HL-60/S4 treated with retinoic acid at 250 ng/mL for 4 days and 3 days (cell line): ENCODE results near the gene ARHGAP6.

Source experiments
- in situ Hi-C: fragments of 300-500 bp; cut with MboI; formaldehyde crosslinking; loops from 2 replicates; pipeline ENCODE4 v1.7.0; 2022; ENCODE audit warnings: low sequenced_read_pairs

The ARHGAP6 gene

DNA sequence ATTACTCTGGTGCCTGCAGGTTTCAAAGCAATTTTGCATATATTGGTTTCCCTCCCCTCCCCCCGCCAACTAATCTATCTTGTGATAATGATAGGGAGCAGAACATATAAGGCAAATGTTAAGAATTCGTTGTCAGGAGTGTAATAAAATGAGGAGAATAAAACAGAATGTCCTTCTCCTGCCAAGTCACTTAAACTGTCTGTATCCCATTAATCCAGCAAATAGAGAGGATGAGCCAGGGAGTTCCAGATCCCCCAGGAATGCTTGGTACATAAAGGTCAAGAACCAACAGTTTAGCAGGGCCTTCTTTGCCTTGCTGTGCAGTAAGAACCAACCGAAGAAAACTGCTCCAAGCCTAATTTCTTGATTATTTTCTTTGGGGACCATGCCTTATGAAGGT lies 231.1 kb downstream of the ARHGAP6 start:
- in situ Hi-C loops = no loop called here

DNA sequence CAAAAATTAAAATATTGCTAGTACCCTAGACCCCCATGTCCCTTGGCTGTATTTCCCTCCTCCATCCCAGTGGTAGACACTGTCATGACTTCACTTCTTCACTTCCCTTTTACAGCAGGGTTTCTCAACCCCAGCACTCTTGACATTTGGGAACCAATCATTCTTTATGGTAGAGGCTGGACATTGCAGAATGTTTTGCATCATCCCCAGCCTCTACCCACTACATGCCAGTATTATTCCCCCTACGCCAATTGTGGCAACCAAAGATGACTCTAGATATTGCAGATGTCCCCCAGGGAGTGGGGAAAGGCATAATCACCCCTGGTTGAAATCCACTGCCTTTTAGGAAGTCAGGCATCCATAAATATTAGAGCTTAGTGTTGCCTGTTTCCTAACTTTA lies 233.9 kb downstream of the ARHGAP6 start:
- in situ Hi-C loops = no loop called here

DNA sequence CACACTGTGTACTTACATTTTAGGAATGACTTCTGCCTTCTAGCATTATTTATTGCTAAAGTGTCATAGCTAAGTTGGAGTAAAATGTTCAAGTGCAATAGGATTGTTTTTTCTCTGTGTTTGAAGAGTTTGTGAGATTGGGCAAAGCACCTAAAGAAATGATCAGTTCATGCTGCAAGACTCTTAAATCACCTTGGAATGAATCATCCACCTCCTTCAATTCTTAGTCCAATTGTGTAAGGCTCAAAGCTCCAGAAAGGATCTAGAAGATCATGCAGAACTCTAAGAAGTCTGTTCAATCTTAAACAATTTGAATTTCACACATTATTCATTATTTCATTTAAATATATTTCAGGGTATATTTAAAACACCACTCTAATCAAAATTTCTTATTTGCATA lies 235.4 kb downstream of the ARHGAP6 start:
- in situ Hi-C loops = no loop called here

DNA sequence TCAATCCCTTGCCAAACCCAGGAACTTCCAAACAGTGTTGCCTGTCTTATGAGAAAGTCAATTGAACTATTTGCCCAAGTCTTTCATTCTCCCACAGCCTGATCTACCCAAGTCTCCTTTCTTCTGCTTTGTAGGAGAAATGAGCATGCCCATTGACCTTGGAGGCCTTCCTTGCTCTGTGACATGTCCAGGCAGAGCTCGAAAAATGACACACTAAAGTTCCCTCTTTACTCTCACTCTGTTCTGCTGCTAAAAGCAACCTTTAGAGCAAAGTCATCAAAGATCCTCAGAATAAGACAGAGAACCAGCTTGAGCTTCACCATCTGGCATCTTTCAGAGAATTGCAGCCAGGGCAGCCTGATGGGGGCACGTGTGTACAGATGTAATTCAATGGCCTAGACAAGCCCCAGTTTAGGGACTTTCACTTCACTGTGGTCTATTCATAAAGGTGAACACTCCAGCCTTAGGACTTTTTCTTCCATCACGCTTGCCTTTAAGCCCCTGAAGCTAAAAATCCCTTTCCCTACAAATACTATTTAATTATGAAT lies 236.1 kb downstream of the ARHGAP6 start:
- in situ Hi-C loops = no loop called here

DNA sequence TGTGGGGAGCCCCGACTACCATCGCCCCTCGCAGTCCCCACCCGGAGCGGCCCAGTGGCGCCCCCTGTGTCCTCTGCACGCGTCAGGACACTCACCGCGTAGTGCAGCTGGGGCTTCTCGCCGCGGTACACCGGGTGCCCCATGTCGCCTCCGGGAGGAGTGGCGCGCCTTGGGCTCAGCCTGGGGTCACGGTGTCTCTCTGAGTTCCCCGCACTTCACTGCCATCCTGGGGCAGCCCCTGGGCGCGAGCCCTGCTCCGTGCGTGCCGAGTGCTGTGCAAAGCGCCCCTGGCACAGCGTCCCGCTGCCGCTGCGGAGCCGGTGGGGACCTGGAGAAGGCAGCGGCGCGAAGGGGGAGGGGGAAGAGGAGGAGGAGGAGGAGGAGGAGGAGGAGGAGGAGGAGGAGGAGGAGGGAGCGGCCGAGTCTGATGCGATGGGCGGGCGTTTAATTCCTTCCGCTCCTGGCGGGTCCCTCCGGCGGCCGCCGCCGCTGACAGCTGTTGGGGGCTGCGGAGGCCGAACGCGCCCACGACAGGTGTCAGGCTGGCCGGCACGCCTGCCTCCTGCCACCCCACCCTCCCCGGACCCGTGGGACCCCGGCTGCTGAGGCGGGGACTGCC lies 238.2 kb downstream of the ARHGAP6 start:
- in situ Hi-C loops = no loop called here

DNA sequence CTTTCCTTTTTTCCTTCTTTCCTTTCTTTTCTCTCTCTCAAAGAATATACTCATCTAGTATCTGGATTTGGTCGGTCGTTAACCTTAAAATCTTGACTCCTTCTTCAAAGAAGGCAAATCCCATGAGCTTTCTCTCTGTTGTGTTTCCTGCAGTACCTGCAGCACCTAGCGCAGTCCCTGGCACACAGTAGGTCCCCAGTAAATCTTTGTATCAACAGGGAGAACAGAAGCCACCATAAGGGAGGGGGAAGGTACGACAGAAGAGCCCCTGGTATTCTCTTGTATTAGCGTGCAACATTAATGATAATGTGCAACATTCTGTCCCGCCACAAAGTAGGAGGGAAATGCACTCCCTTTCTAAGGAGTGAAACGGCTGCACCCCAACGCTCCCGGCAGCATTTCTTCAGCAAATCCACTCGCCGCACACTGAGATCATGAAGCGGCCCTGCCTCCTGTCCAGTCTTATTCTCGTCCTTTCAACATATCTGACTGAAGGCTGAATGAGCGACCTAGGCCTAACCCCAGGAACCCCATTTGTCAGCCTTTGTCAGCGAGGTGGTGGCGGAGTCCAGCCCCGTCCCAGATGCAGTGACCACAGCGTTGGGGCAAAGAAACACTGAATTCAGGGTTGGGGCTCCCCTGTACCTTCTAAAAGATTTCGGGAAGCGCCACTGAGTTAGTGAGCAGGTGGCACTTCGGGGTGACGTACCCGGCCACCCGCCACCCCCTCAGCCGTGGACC lies 238.8 kb downstream of the ARHGAP6 start:
- in situ Hi-C loops = no loop called here

DNA sequence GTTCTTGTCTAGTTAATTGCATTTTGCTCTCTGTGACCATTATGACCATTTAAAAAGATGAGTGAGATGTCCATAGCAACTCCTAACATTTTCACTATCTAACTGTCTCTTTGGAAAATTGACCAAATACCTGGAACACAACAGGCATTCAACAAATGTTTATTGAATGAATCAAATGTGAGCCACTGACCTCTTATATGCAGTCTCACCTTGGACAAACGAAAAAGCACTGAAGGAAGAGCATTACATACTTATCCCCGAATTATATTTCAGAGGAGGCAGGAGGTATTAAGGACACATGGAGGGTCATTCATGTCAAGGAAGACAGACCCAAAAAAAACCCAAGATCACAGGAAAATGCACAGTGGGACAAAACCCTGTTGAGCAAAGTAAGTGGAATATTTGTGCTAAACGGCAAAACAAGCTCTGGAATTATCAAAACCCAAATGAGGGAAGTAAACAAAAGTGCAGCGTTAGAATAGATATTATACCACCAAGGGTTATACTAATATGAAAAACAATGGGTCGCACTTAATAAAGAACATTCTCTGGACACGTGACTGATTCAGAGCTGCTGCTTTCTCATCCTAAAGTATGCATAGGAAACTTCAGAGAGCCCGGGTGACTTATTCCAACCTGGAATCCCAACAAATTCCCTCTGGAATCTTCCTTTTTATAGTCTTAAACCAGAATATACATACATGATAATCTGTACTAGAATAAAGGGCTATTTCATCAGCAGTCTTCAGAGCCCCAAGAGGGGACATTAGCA lies 240.6 kb downstream of the ARHGAP6 start:
- in situ Hi-C loops = no loop called here

DNA sequence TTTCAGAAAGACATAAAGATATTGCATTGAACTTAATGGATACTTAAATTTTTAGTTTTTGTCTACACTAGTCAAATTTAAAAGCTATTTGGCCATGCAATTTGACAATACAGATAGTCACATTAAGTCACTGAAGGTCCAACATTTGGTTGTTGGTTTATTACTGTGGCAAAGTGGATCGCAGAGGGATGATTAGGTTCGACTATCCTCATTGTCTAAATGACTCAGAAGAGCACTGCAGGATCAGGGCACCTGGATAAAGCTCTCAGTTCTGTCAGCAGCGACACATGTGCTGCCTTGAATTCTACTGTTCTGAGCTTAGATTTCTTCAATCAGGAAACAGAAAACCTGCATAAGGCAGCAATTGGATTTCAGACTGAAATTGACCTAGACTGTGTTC lies 241.8 kb downstream of the ARHGAP6 start:
- in situ Hi-C loops = no loop called here

DNA sequence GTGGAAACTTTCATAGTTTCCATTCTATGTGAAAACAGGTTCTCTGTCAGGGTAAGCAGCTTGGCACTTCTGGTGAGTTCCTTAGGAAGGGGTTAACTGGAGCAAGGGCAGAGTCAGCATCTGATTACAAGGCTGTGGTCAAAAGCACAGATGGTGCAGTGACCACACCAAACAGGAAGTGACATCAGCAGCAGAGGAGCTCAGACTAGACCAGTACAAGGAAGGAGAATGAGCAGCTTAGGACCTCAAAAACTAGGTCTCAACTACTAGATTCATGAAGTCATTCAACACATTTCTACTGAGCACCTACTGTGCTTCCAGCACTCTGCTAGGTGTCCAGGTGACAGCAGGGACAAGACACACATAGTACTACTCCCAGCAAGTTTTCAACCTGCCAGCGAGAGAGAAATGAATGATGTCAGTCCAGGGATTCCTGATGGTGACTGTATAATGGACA lies 242.3 kb downstream of the ARHGAP6 start:
- in situ Hi-C loops = no loop called here

DNA sequence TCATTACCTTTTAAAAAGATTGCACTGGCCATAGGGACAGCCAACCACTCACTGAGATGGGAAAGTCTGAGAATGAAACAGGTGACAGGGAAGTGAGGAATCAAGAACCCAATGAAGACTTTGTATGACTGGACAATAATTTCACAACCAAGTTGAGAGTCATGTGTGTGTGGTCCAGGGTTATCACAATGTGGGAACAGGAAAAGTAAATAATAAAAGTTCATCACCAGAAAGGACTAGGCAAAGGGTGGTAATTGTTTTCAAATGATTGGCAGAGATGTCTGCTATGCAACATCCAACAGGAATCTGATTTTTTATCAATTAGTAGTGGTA lies 243.2 kb downstream of the ARHGAP6 start:
- in situ Hi-C loops = no loop called here

DNA sequence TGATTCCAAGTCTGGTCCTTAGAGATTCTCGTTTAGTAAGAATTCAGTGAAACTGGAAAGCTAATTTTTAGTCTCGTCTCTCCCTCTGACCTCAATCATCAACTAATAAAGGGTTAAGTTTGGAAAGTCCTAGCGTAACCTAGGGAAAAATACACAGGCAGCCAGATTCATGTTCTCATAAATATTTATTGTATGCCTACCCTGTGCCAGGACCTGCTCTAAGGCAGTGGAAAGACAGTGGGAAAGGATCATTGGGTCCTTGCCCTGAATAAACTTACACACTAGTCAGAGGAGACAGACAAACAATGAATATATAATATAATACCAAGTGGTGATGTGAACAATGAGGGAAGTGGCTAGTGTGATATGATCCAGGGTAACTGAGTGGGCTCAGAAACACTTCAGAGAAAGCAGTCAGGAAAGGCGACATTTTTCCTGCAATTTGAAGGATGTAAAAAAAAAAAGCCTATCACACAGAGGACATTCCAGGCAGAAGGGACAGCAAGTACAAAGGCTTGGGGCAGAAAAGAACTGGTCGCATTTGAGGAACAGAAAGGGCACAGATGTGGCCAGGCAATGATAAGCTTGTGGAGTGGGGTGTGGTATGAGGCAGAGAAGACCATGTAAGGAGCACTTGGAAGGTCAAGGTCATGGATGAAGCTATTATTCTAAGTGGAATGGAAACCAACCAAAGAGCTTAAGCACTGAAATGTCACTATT lies 243.8 kb downstream of the ARHGAP6 start:
- in situ Hi-C loops = no loop called here

DNA sequence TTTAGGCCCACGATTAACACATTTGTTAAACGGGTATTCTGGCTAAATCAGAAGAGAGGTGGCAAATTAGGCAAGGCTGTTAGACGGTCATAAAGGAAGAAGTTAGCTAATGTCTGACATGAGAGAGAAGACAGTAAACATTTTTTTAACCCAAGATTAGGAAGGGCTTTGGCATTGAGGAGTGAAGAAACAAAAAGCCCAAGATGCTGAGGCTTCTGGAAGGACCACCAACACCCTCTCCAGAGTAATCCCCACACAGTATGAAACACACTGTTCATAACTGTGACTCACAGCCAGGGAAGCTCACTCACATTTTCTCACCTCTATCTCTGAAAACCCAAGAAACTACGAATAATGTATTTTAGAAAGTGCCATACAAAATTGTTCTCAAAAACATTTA lies 244.9 kb downstream of the ARHGAP6 start:
- in situ Hi-C loops = no loop called here

DNA sequence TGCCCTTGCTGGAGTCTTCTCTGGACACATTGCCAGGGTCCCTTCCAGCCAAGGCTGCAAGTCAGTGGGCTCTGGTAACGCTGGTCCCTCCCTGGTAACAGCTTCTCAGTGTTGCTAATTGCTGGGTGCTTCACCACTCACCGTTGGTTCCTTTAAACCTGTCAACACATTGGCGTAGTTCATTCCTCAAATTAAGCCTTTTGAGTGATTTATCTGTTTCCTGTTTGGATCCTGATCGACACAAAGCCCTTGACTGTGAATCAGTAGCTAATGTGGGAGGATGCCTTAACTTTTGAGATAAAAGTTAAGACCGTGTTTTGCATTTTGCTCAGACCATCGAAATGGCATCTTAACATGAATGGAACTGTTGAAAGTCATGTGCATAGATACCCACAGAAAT lies 246.6 kb downstream of the ARHGAP6 start:
- in situ Hi-C loops = no loop called here

DNA sequence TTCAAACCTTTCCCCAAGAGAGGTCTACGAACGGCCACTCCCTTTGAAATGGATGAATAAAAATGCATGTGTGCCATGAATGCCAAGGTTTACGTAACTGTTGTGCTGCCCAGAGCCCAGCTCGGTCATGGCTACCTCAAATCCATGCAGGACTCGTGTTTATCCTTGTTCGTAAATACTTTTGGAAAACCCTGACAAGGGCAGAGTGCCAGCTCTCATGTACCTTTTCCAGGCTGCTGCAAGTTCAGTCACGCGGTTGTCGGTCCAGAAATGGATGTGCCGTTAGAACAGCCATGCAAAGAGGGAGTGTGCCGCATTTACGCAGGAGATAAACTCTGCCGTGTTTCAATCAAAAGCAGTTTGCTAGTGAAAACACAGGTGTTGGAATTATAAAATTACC lies 249.1 kb downstream of the ARHGAP6 start:
- in situ Hi-C loops = no loop called here

DNA sequence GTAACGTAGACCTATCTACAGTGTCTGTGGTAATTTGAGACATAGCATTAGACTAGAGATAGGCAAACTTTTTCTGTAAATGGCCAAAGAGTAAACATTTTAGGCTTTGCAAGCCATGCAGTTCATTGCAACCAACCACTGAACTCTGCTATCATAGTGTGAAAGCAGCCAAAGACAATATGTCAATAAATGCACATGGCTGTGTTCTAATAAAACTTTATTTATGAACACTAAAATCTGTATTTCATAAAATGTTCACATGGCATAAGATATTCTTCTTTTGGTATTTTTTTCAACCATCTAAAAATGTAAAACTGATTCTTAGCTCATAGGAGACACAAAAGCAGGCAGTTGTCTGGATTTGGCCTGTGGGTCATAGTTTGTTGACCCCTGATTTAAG lies 251.6 kb downstream of the ARHGAP6 start:
- in situ Hi-C loops = no loop called here

DNA sequence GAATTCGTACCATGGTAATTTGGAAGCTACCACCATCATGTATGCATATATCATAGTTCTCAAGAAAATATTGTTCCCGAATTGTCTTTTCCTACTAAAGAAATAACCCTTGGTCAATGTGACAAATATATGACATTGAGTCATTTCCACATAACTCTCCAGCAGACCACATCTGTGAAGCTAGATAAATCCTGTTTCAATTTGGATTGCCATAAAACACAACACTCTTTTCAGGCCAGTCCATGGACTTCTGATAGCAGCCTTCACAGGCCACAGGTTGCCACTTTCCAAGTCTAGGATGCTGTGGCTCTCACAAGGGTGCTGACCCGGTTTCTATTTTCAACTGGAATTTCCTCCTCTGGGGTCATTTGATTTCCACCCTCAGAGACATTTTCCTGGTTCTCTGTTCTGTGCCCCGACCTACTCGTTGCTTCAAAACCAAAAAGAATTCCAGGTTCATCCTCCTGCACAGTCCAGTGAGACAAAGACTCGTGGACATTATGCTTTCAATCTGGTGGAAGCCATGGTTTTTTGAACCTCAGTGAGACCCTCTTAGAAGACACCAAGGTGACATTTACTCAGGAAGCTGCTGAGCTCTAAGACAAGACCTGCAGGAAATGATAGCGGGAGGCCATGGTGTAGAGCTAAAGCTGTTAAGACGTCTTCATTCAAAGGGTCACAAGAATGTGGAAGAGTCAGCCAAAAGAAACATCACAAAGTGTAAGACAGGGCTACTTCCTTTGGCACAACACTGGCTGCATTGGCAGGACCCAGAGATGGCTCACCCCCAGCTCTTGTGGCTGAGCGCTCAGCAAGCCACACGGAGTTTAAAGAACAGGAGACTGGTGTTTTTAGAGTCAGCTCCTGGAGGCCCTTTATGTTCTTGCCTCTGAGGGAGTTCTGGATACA lies 252.8 kb downstream of the ARHGAP6 start:
- in situ Hi-C loops = no loop called here

DNA sequence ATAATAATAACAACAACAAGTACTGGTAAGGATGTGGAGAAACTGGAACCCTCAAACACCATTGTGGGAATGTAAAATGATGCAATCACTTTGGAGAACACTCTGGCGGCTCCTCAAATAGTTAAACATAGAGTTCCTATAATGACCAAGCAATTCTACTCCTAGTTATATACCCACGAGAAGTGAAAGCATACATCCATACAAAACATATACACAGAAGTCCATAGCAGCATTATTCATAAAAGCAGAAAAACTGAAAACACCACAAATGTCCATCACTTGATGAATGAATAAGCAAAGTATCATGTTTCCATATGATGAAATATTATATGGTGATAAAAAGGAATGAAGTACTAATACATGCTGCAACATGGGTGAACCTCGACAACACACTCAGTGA lies 255.8 kb downstream of the ARHGAP6 start:
- in situ Hi-C loops = no loop called here

DNA sequence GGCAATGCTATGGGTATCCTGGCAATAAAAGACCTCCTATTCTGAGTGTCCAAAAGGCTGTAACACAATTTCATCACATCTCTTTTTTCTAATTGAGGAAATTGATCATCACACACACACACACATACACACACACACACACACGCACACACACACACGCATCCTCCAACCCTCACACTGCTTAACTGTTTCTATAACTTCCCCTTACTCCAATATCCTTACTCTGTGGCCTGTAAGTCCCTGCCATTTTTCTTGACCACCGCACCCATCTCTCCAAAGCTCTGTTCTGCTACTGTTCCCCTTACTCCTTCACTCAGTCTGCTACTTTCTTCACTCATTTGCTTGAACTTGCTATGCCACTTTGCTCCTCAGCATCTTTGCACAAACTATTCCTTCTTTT lies 256.9 kb downstream of the ARHGAP6 start:
- in situ Hi-C loops = no loop called here

DNA sequence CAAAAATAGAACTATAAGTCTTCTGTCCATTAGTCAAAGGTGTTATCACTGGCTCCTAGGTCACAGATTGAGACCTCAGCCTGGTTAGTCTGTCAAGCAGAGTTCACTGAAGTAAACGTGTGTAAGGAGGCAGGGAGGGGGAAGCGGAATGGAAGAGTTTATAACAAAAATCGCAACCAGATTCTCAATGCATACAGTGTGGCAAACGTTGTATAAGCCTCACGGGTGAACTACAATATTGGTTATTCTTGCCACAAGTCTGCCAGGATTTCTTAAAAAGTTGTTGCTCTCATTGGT lies 257.7 kb downstream of the ARHGAP6 start:
- in situ Hi-C loops = no loop called here

DNA sequence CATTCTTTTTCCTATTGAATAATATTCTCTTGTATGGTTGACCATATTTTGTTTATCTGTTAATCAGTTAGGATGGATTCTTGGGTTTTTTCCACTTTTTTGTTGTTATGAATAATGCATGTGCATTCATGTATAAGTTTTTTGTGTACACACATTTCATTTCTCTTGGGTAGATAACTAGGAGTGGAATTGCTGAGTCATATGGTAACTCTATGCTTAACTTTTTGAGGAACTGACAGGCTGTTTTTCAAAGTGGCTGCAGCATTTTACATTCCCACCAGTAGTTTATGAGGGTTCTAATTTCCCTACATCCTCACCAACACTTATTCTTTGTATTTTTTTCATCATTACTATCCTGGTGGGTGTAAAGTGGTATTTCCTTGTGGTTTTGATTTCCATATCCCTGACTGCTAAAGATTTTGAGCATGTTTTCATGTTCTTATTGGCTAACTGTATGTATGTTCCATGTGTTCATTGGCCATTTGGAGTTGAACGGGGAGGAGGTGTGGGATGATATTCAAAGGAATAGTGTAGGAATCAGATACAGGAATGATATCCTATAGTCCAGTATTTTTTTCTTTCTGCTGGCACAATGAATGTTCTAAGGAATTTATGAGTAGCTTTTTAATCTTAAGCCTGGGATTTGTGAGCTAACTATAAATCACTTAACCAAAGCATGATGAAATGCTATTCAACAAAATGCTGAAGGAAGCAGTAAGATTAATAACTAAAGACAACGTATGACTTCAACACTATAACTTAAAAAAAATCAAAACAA lies 258.2 kb downstream of the ARHGAP6 start:
- in situ Hi-C loops = no loop called here
